SH-SY5Y (cell line): ENCODE measurements around the gene DUOX1.

Experiments
- GATA2 ChIP-seq: IDR thresholded peaks from 2 replicates; pipeline ENCODE4 v1.6.1; 2011; ENCODE audit warnings: mild to moderate bottlenecking, low read depth, low read length
- GATA3 ChIP-seq: IDR thresholded peaks from 2 replicates; pipeline ENCODE4 v1.6.1; 2011; ENCODE audit warnings: low read depth, mild to moderate bottlenecking, low read length, moderate library complexity

DNA sequence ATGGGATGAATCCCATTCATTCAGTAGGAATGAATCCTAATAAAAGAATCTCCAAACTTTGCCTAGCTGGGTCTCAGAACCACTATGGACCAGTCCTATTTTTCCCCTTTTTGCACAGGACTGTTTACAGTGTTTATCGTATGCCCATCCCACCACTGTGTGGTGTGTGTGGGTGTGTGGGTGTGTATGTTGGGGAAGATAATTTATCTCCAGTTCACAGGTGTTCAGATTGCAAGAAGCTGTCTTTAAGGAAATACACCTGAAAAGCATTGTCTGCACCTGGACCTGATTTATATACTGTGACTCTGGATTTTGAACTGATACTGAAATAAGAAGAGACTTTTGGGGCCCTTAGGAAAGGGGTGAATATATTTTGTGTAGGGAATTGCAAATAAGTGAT is 82.7 kb downstream of the DUOX1 start:
- TF ChIP-seq GATA3 (no peak), GATA2 (no peak)
